HG03039 (cell line): Measurements from ENCODE around the gene EFCAB5.
A peak's percentile ranks its signal among the peaks of the same experiment; 100 is the strongest.
"Not testable (repeated sequence)": the region's sequence is repeated elsewhere in the genome, so short reads cannot be mapped to it uniquely, and the experiment has no call there.

Experiments used
- ATAC-seq: cut with Tn5 transposase; IDR thresholded peaks from one replicate; pipeline ENCODE4 v1.9.1; 2021; ENCODE audit warnings: mild to moderate bottlenecking, moderate library complexity; ENCODE audit not compliant: unreplicated experiment

Gene EFCAB5

GRCh38 chr17:29941334-29941733 is at the start of gene EFCAB5:
EFCAB5 (plus strand) TSS chr17:29941634; CDS start chr17:29941797, 163 bp downstream.
- ATAC-seq = no peak

GRCh38 chr17:29892201-29892600 is 49.2 kb upstream of the EFCAB5 start:
- no peak for ATAC-seq

DNA sequence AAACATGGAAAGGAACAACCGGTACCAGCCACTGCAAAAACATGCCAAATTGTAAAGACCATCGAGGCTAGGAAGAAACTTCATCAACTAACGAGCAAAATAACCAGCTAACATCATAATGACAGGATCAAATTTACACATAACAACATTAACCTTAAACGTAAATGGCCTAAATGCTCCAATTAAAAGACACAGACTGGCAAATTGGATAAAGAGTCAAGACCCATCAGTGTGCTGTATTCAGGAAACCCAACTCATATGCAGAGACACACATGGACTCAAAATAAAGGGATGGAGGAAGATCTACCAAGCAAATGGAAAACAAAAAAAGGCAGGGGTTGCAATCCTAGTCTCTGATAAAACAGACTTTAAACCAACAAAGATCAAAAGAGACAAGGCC is 44.3 kb upstream of the EFCAB5 start:
- not testable (repeated sequence) for ATAC-seq

- no peak for ATAC-seq
Observed at GRCh38 chr17:29903471-29903870, 38.0 kb upstream of the EFCAB5 start.

DNA sequence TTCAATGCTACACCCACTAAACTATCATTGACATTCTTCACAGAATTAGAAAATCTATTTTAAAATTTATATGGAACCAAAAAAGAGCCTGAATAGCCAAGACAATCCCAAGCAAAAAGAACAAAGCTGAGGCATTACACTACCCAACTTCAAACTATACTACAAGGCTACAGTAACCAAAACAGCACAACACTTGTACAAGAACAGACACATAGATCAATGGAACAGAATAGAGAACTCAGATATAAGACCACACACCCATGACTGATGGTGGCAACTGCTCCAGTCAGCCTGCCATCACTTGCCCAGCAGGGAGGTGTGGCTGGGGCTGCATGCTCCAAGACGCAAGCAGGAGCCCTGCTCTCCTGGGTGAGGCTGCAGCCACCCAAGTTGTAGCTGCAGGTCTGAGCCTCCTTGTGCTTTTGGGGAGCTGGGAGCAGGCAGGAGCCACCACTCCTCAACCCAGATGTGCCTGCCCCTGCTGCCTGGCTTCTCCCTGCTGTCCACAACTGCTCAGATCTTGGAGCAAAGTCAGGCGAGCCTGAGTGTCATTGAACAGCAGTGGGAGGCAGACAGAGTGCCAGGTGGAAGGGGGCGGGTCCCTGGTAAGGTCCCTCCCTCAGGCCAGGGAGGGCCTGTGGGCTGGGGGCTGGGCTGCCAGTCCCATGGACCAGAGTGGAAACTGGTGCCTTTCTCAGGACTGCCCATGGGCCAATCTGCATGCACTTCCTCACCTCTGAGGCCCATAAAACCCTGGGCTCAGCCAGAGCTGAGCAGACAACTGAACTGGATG is 36.2 kb upstream of the EFCAB5 start:
- ATAC-seq = no peak

GRCh38 chr17:29905879-29906167 is 35.6 kb upstream of the EFCAB5 start:
- ATAC-seq = no peak

- no peak for ATAC-seq
Observed at GRCh38 chr17:29906969-29907368, 34.5 kb upstream of the EFCAB5 start.

DNA sequence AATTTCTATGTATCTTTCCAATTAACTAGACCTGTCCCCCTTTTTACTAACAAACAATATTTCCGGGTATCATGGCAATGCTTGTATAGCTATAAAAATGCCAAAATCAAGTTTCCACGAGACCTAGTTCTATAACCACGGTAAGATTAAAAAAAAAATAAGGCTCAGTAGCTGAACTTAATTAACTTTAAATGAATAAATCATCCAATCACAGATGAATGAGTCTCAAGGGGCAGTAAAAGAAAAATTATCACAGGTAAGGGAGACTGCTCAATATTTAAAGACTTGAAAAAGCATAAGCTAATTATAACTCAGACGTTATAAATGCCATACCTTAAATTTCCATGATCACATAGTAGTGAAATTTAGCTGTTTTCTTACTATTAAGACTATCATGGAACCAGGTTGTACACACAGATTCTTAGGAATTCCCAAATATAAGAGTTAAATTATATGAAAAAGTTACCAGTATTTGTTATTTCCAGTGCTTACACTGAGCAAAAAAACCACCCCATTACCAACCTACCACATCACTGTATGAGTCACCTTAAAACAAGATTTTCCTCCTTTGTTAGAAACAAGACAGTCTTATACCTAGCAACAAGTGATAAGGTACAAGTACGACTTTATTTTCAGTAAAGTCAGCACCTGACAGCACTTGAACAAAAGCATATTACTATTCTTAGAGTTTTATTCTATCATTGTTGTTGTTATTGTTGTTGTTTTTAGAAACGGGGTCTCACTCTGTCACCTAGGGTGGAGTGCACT is 32.0 kb upstream of the EFCAB5 start:
- no peak for ATAC-seq

GRCh38 chr17:29911641-29912177 is 29.7 kb upstream of the EFCAB5 start:
- ATAC-seq = no peak

- no peak for ATAC-seq
Observed at GRCh38 chr17:29914819-29915537, 26.5 kb upstream of the EFCAB5 start.

GRCh38 chr17:29918016-29918415 is 23.4 kb upstream of the EFCAB5 start:
- no peak for ATAC-seq

GRCh38 chr17:29918922-29919856 is 22.2 kb upstream of the EFCAB5 start:
- ATAC-seq = no peak

- no peak for ATAC-seq
Observed at GRCh38 chr17:29924786-29925185, 16.6 kb upstream of the EFCAB5 start.

DNA sequence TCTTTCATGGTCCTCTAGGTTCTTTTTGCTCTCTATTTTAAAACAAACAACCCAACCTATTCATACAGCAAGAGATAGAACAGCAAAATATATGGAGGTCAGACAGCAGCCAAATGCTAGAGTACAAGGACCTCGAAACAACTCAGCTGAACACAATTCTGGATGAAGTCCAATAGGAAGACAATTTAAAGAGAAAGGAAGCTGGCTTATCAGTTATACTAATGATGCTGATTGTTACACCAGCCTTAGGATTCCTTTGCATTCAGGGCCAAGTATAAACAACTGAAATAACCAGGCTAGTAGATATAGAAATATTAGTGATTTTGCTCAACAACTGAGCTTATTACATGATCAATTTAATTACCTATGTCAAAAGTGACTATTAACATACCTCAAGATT is 13.9 kb upstream of the EFCAB5 start:
- ATAC-seq = no peak

- ATAC-seq = no peak
Observed at GRCh38 chr17:29929006-29929532, 12.4 kb upstream of the EFCAB5 start.

GRCh38 chr17:29929533-29930408 is 11.7 kb upstream of the EFCAB5 start, which contains the start of gene SSH2:
SSH2 (minus strand) TSS chr17:29930228; CDS start chr17:29930000, 228 bp downstream.
- ATAC-seq = peak; percentile 48

GRCh38 chr17:29930409-29931010 is 10.9 kb upstream of the EFCAB5 start:
- ATAC-seq = no peak

DNA sequence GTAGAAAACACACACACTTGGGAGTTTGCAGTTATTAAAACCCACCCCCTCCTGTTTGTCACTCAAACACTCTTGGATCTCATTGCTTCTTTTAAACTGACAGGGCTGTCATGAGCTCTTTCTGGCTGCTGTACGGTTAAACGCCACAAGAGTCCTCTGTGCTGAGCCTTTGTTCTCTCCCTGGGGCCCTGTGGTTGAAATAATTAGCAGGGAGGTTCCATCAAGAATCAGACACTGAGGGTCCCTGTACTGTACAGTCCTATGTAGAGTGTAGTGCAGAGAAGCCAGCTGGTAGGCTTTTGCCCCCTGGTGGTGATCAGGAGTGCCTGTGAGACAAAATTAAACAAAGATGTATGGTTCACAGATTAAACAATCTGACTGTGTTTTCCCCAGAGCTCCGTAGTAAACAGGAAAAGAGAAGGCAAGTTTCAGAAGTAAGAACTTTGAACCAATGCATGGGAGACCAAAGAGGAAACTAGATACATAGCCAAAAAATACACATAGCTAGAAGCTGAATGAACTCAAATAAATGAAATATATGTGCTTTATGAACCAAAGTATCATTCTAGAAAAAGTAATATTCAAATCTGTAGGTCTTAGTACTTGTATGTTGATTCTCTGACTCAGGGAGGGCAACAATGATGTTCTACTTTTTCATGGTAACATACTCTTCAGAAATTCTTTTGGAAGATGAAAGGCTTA is 10.1 kb upstream of the EFCAB5 start:
- ATAC-seq = no peak
